ENCODE measurements around the gene UQCR11.

The UQCR11 gene

DNA sequence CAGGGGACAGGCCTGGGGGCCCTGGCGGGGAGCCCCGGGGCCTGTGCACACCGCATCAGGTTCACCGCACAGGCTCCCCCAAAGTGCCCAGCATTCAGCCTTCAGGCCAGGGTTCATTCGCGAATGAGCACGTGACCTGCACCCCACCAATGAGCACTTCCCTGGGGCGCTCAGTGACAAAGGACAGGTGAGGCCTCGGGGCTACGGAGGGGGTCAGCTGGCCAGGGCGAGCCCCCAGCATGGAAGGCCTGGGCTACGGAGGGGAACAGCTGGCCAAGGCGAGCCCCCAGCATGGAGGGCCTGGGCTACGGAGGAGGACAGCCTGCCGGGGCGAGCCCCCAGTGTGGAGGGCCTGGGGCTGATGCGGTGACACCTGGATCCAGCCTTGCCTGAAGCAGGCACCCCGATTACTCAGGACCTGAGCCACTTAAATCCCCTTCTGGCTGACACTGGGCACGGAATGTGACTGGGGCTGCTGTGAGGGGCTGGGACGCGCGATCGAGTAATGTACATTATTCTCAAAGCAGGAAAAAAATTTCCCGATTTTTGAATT lies 24.1 kb upstream of the UQCR11 start:
- no peak for ATAC-seq (replicated peaks)
- Mint-ChIP-seq H3K4me3 (no peak overlapping the region), H3K36me3 (peaks cover 39% of the 10 kb centered on the region in 2 donors), H3K27ac (no peak overlapping the region), H3K9me3 (no peaks in the 10 kb centered on the region), H3K4me1 (peaks cover 11 to 21% of the 10 kb centered on the region in 2 donors), H3K27me3 (no peaks in the 10 kb centered on the region)
- no peak for DNase-seq

DNA sequence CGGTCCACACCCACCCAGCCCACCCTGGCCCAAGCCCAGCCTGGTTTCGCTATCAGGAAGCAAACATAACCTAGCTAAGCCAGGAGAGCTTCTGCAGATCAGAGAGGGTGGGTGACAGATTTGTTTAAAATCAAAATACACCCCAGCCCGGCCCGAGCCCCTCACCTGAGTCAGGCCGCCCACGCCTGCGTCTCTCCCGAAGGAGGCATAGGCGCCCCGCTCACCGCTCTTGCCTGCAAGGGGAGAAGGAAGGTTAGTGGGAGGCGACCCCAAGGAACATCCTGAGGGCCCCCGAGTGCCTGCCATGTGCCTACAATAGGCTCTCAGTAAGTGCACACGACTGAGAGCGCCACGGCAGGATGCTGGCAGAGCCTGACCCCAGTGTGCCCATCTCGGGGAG lies 21.9 kb upstream of the UQCR11 start:
- Mint-ChIP-seq H3K4me1 (peaks cover 15 to 22% of the 10 kb centered on the region in 2 donors), H3K36me3 (peaks cover 37% of the 10 kb centered on the region in 2 donors), H3K4me3 (no peak overlapping the region), H3K27me3 (no peaks in the 10 kb centered on the region), H3K9me3 (no peaks in the 10 kb centered on the region), H3K27ac (peak overlapping the region; percentile 65)
- ATAC-seq (replicated peaks) (no peak), DNase-seq (no peak)

DNA sequence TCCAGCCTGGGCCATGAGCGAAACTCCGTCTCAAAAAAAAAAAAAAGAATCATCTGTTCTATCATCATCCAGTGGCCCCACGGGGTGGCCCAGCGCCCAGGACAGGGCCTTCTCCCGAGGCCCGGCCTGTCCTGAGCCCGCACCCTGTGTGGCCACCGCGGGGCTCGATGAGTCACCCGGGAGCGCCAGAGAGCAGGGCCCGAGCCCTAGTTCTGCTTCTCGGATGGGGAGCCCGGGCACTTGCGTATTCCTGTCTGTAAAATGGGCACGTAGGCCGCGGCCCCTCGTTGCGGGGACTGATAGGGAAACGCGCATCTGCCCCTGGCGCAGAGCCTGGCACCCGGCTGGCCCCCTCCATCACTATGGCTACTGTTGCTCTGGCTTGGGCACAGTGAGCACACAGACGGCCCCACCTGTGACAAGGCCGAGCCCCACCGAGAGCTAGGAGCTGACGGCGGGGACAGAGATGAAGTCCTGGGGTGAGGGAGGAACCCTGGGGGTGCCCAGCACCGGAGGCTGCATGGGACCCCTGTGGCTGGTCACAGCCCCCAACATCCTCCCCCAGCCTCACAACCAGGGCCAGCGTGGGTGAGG lies 21.3 kb upstream of the UQCR11 start:
- H3K4me1 Mint-ChIP-seq = peaks cover 12 to 18% of the 10 kb centered on the region in 2 donors
- H3K9me3 Mint-ChIP-seq = no peaks in the 10 kb centered on the region
- no peak for DNase-seq
- peaks cover 33 to 34% of the 10 kb centered on the region in 2 donors for H3K36me3 Mint-ChIP-seq
- no peaks in the 10 kb centered on the region for H3K27me3 Mint-ChIP-seq
- H3K27ac Mint-ChIP-seq = no peak overlapping the region
- no peak for ATAC-seq (replicated peaks)
- H3K4me3 Mint-ChIP-seq = no peak overlapping the region

DNA sequence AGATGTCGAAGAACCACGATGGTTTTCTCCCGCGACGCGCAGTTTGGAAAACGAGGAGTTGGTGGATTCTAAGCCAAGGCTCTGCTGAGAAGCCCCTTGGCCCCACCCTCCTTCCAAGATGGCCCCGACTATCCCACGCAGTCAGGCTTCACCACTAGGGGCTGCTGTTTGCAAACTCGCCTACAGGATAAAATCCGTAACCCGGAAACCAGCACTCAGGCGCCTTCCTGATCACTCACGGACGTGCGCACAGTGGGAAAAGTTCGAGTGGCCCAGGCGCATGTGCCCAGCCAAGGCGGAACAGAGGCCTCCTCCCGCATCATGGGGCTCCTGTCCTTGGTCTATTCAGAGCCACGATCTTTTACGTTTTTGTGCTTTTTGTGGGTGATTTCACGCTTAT lies 19.2 kb upstream of the UQCR11 start:
- peaks cover 16 to 34% of the 10 kb centered on the region in 2 donors for H3K4me1 Mint-ChIP-seq

DNA sequence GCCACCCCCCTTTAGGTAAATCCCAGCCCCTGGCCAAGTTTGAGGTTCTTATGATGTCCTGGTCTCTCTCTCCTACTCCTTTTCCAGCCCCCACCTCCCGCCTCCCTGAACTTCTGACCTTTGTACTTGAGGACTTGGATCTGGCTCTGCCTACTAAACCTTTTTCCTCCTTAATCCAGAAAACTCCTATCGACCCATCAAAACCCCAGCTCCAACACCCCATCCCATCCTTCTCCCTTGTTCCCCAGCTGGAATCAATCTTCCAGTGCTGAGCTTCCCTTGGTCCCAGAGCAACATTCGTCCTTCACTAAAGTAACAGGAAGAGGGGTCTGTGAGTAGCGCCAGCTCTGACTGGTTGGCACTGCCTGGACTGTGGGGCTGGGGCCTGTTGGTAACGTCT lies 17.3 kb upstream of the UQCR11 start:
- H3K4me1 Mint-ChIP-seq = peaks cover 27 to 53% of the 10 kb centered on the region in 2 donors
- peaks cover 46 to 49% of the 10 kb centered on the region in 2 donors for H3K36me3 Mint-ChIP-seq
- no peaks in the 10 kb centered on the region for H3K9me3 Mint-ChIP-seq
- no peak for ATAC-seq (replicated peaks)
- peak overlapping the region in 1 of 2 donors; percentile 29 for H3K4me3 Mint-ChIP-seq
- peak overlapping the region; percentile 92 for H3K27ac Mint-ChIP-seq
- DNase-seq = no peak
- no peaks in the 10 kb centered on the region for H3K27me3 Mint-ChIP-seq

More for the DNA sequence above, 19.2 kb upstream of the UQCR11 start:
- DNase-seq (no peak), ATAC-seq (replicated peaks) (peak; percentile 75 to 76)
- Mint-ChIP-seq H3K4me3 (no peak overlapping the region), H3K9me3 (no peaks in the 10 kb centered on the region), H3K36me3 (peaks cover 34% of the 10 kb centered on the region in 2 donors), H3K27me3 (no peaks in the 10 kb centered on the region), H3K27ac (peak overlapping the region; percentile 79)

DNA sequence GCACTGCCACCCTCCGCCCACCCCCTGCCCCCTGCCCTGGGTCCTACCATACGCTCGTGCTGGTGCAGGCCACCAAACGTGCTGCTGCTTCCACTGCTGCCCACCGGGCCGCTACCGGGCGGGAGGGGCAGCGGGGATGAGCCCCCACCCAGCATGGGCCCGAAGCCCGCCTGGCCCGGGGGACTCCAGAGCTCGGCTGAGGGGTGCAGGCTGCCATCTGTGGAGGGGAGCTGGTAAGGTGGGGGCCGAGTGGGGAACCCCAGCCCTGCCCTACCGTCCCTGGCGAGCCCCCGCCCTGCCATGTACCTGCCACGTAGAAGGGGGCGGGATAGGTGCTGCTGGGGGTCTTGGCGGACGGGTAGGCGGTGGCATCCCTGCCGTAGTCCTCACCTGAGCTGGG lies 16.7 kb upstream of the UQCR11 start:
- peaks cover 51 to 53% of the 10 kb centered on the region in 2 donors for H3K36me3 Mint-ChIP-seq

DNA sequence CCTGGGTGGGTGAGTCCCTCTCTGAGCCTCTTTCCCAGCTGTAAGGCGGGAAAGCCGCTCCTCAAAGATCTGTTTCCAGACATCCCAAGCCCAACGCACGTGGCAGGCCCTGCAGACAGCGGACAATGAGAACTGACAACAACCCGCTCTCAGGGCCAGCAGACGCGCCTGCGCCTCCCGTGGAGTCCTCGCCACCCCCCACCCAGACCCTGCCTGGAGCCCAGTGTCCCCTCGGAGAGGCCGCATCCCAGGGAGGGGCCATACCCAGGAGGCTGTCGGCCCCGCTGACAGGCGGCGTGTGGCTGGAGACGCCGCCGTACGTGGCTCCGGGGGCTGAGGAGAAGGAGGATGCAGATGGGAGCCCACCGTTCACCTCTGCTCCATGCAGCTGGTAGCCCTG lies 16.3 kb upstream of the UQCR11 start:
- H3K4me1 Mint-ChIP-seq = peaks cover 34 to 62% of the 10 kb centered on the region in 2 donors
- ATAC-seq (replicated peaks) (no peak), DNase-seq (no peak)
- H3K27me3 Mint-ChIP-seq = no peaks in the 10 kb centered on the region
- H3K4me3 Mint-ChIP-seq = no peak overlapping the region
- no peaks in the 10 kb centered on the region for H3K9me3 Mint-ChIP-seq
- H3K27ac Mint-ChIP-seq = no peak overlapping the region
- peaks cover 55% of the 10 kb centered on the region in 2 donors for H3K36me3 Mint-ChIP-seq

More for the DNA sequence above, 16.7 kb upstream of the UQCR11 start:
- Mint-ChIP-seq H3K4me3 (no peak overlapping the region), H3K4me1 (peaks cover 31 to 58% of the 10 kb centered on the region in 2 donors), H3K9me3 (no peaks in the 10 kb centered on the region), H3K27me3 (no peaks in the 10 kb centered on the region), H3K27ac (no peak overlapping the region)
- no peak for ATAC-seq (replicated peaks)
- DNase-seq = no peak

DNA sequence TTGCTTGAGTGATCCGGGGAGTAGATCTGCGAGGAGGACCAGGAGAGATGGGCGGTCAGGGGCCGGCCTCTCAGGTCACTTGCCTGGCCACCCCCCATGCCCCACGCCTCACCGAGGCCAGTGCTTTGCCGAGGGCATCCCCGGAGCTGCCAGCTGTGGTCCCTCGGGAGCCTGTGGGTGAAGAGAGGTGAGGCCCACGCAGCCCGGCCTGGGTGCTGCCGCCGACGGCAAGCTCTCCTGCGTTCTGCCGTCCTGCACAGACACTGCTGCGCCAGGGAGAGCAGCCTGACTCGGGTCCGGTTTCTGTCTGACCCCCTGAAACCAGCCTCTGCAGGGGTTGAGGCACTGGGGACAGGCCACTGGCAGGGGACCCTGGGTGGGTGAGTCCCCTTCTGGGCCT lies 15.8 kb upstream of the UQCR11 start:
- ATAC-seq (replicated peaks) (no peak), DNase-seq (no peak)
- no peak overlapping the region for H3K4me3 Mint-ChIP-seq
- no peaks in the 10 kb centered on the region for H3K27me3 Mint-ChIP-seq
- no peaks in the 10 kb centered on the region for H3K9me3 Mint-ChIP-seq
- H3K27ac Mint-ChIP-seq = peak overlapping the region; percentile 56
- peaks cover 54 to 56% of the 10 kb centered on the region in 2 donors for H3K36me3 Mint-ChIP-seq
- H3K4me1 Mint-ChIP-seq = peaks cover 33 to 64% of the 10 kb centered on the region in 2 donors

DNA sequence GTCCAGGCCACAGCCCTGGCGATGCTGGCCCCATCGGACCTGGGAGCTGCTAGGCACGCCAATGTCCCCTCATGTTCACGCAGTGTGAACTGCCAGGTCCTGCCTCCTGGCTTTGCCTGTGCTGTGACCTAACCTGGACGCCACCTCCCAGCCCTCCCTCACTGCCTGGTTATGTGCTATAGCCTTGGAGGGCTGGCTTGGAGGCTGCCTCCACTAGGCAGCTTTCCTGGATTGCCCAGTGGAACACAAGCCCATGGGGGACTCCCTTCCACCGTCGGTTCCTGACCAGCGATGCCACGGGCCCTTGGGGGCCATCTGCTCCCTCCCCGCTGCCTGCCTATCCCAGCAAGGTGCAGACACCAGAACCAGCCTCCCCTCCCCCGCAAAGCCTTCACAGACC lies 15.2 kb upstream of the UQCR11 start:
- Mint-ChIP-seq H3K27me3 (no peaks in the 10 kb centered on the region), H3K27ac (peak overlapping the region; percentile 56), H3K4me1 (peaks cover 32 to 64% of the 10 kb centered on the region in 2 donors), H3K4me3 (no peak overlapping the region), H3K9me3 (no peaks in the 10 kb centered on the region), H3K36me3 (peaks cover 55 to 56% of the 10 kb centered on the region in 2 donors)
- ATAC-seq (replicated peaks) = no peak
- no peak for DNase-seq

DNA sequence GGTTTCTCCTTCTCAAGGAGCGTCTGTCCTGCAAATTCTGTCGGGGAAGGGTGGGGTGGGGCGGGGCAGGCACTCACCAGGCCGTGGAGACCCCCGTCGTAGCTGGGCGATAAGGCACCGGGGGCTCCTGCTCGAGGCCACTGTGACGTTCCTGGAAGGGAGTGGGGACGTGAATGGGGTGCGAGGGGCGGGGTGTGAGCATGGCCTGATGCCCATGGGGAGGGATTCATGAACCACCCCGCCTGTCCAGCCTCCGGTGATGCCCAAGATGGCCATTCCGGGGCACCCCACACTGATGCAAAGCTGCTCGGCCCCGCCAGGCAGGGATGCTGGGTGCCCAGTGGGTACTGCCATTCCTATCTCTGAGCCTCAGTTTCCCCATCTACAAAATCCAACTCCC lies 14.4 kb upstream of the UQCR11 start:
- Mint-ChIP-seq H3K4me1 (peaks cover 31 to 60% of the 10 kb centered on the region in 2 donors), H3K4me3 (peak overlapping the region in 1 of 2 donors; percentile 25), H3K27ac (peak overlapping the region; percentile 37), H3K9me3 (no peaks in the 10 kb centered on the region), H3K36me3 (peaks cover 53 to 54% of the 10 kb centered on the region in 2 donors), H3K27me3 (no peaks in the 10 kb centered on the region)
- ATAC-seq (replicated peaks) = no peak
- DNase-seq = no peak

DNA sequence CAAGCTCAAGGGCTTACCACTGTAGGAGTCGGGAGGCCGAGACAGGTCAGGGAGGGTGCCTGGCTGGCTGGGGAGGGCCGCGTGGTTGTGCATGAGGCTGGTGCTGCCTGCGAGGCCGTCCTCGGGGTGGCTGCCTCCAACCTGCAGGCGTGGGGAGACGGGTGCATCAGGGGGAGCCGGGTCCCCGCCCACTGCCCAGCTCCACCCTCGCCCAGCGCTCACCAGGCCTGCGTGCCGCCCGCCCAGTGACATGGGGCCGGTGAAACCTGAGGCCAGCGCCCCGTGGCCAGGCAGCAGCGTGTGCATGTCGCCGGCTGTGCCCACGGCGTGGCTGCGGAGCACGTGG lies 13.8 kb upstream of the UQCR11 start:
- H3K4me1 Mint-ChIP-seq = peaks cover 28 to 54% of the 10 kb centered on the region in 2 donors
- H3K27ac Mint-ChIP-seq = no peak overlapping the region
- peaks cover 54 to 55% of the 10 kb centered on the region in 2 donors for H3K36me3 Mint-ChIP-seq
- H3K9me3 Mint-ChIP-seq = no peaks in the 10 kb centered on the region
- ATAC-seq (replicated peaks) = no peak
- H3K4me3 Mint-ChIP-seq = no peak overlapping the region
- DNase-seq = no peak
- H3K27me3 Mint-ChIP-seq = no peaks in the 10 kb centered on the region

DNA sequence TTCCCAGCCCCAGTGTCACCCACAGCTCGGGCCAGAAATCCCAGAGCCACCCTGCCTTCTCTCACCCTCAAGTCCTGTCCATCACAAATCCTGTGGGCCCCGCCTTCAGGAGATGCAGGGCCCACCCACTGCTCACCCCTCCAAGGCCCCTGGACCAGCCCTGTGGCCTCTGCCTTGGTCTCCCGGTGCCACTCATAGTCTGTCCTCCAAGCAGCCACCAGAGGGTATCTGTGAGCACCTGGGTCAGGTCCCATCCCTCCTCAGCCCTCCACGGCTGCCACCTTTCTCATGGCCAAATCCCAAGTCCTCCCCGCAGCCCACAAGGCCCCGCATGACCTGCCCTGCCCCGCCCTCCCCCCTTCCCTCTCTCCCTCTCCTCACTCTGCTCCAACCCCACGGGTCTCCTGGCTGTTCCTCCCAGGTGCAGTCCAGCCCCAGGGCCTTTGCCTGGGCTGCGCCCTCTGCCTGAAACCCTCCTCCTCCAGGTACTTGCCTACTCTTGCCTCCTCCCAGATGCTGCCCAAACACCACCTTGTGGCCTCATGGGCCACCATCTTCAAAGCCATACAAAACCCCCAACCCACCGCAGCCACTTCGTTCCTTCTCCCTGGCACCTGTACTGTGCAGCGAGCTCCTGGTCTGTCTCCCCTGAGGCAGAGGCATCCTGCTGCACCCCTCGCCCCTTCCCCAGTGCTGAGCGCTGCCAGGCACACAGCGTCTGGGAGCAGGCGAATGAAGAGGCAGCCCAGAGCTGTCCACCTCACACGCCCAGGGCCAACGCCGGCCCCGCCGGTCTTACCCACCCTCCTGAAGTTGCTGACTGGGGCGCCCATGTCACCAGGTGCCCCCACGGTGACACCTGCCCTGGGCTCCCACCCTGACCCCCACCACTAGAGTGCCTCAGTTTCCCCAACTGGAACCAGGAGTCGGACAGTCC lies 13.2 kb upstream of the UQCR11 start:
- ATAC-seq (replicated peaks) (peak; percentile 74 to 77), DNase-seq (no peak)
- peak overlapping the region; percentile 93 for H3K27ac Mint-ChIP-seq
- peaks cover 60 to 61% of the 10 kb centered on the region in 2 donors for H3K36me3 Mint-ChIP-seq
- peak overlapping the region; percentile 47 to 54 for H3K4me3 Mint-ChIP-seq
- H3K27me3 Mint-ChIP-seq = no peaks in the 10 kb centered on the region
- no peaks in the 10 kb centered on the region for H3K9me3 Mint-ChIP-seq
- peaks cover 28 to 55% of the 10 kb centered on the region in 2 donors for H3K4me1 Mint-ChIP-seq

DNA sequence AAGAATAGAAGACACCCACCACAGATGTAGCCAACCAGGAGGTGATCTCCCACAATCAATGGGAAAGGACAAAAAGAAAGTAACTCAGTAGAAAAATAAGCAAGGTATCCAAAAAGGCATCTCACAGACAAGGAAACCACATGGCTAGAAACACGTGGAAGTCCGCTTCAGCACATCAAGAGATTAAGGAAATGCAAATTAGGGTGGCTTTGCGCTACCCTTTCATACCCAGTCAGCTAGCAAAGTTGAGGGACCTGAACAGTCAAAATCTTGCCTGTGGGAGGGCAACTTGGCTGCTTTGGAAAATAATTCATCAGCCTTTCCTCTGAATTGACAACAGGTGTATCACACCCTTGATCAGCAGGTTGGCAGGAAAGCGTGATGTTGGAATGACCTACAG lies 11.6 kb upstream of the UQCR11 start:
- Mint-ChIP-seq H3K4me1 (peaks cover 22 to 64% of the 10 kb centered on the region in 2 donors), H3K27me3 (no peaks in the 10 kb centered on the region), H3K36me3 (peaks cover 61 to 66% of the 10 kb centered on the region in 2 donors), H3K27ac (peak overlapping the region; percentile 89), H3K9me3 (no peaks in the 10 kb centered on the region), H3K4me3 (no peak overlapping the region)
- no peak for DNase-seq
- no peak for ATAC-seq (replicated peaks)

DNA sequence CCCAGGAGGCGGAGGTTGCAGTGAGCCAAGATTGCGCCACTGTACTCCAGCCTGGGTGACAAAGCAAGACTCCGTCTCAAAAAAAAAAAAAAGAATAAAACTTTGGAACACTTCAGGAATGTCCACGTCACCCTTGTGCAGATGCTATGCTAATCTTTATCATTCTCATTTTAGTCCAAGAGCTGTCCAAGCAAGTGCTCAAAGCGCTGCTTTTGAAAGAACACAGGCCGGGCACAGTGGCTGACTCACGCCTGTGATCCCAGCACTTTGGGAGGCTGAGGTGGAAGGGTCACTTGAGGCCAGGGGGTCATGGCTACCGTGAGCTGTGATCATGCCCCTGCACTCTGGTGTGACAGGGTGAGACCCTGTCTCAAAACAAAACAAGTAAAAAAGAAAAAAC lies 11.1 kb upstream of the UQCR11 start:
- H3K4me3 Mint-ChIP-seq = no peak overlapping the region
- peaks cover 62 to 71% of the 10 kb centered on the region in 2 donors for H3K36me3 Mint-ChIP-seq
- peak overlapping the region; percentile 89 for H3K27ac Mint-ChIP-seq
- DNase-seq = no peak
- no peaks in the 10 kb centered on the region for H3K9me3 Mint-ChIP-seq
- H3K27me3 Mint-ChIP-seq = no peaks in the 10 kb centered on the region
- ATAC-seq (replicated peaks) = no peak
- H3K4me1 Mint-ChIP-seq = peaks cover 25 to 64% of the 10 kb centered on the region in 2 donors
